HL-60/S4 treated with phorbol 12-myristate 13-acetate at 8.2 ng/mL for 4 days and 3 days (cell line): ENCODE results near the gene ANTXR2.
"Not testable (repeated sequence)": the region's sequence is repeated elsewhere in the genome, so short reads cannot be mapped to it uniquely, and the experiment has no call there.

Experiments
- in situ Hi-C: fragments of 300-500 bp; cut with MboI; formaldehyde crosslinking; loops from 2 replicates; pipeline ENCODE4 v1.15.0; 2022; ENCODE audit warnings: low sequenced_read_pairs

ANTXR2 gene

GRCh38 chr4:80072744-80073472 is at the start of gene ANTXR2:
Gene ANTXR2 (minus strand): TSS chr4:80073229. CDS start chr4:80072560, 669 bp downstream.
- in situ Hi-C loops, result no loop called here

GRCh38 chr4:80121815-80122214 is 48.8 kb upstream of the ANTXR2 start:
- in situ Hi-C loops, result not testable (repeated sequence)

GRCh38 chr4:80119620-80120019 is 46.6 kb upstream of the ANTXR2 start:
- in situ Hi-C loops, result not testable (repeated sequence)

GRCh38 chr4:80116516-80116915 is 43.5 kb upstream of the ANTXR2 start:
- in situ Hi-C loops, result no loop called here

- in situ Hi-C loops, result no loop called here
Measured at GRCh38 chr4:80115368-80116181, 42.5 kb upstream of the ANTXR2 start.

- in situ Hi-C loops, result no loop called here
Measured at GRCh38 chr4:80114732-80115265, 41.8 kb upstream of the ANTXR2 start.

- in situ Hi-C loops, result no loop called here
Measured at GRCh38 chr4:80113615-80114014, 40.6 kb upstream of the ANTXR2 start.

- in situ Hi-C loops, result no loop called here
Measured at GRCh38 chr4:80112236-80112635, 39.2 kb upstream of the ANTXR2 start.

GRCh38 chr4:80111276-80111675 is 38.2 kb upstream of the ANTXR2 start:
- in situ Hi-C loops, result no loop called here

- in situ Hi-C loops, result no loop called here
Measured at GRCh38 chr4:80107374-80107773, 34.3 kb upstream of the ANTXR2 start.

GRCh38 chr4:80104927-80105326 is 31.9 kb upstream of the ANTXR2 start:
- in situ Hi-C loops, result no loop called here

GRCh38 chr4:80103629-80104028 is 30.6 kb upstream of the ANTXR2 start:
- in situ Hi-C loops, result no loop called here

- in situ Hi-C loops, result no loop called here
Measured at GRCh38 chr4:80101792-80102116, 28.7 kb upstream of the ANTXR2 start.

- in situ Hi-C loops, result no loop called here
Measured at GRCh38 chr4:80101071-80101791, 28.2 kb upstream of the ANTXR2 start.

GRCh38 chr4:80099671-80100070 is 26.6 kb upstream of the ANTXR2 start:
- in situ Hi-C loops, result no loop called here

GRCh38 chr4:80098635-80099034 is 25.6 kb upstream of the ANTXR2 start:
- in situ Hi-C loops, result no loop called here

GRCh38 chr4:80097400-80098177 is 24.6 kb upstream of the ANTXR2 start:
- in situ Hi-C loops, result no loop called here

GRCh38 chr4:80096175-80096850 is 23.3 kb upstream of the ANTXR2 start:
- in situ Hi-C loops, result no loop called here

- in situ Hi-C loops, result no loop called here
Measured at GRCh38 chr4:80094191-80094590, 21.2 kb upstream of the ANTXR2 start.

- in situ Hi-C loops, result no loop called here
Measured at GRCh38 chr4:80093563-80093962, 20.5 kb upstream of the ANTXR2 start.
